HG03575 (cell line): ENCODE data around the gene HDDC3.
"Not testable (repeated sequence)": the region's sequence is repeated elsewhere in the genome, so short reads cannot be mapped to it uniquely, and the experiment has no call there.

Experiments
- ATAC-seq: cut with Tn5 transposase; IDR thresholded peaks from one replicate; pipeline ENCODE4 v1.9.1; 2021; ENCODE audit not compliant: unreplicated experiment, insufficient number of reproducible peaks, low FRiP score; ENCODE audit errors: extremely low read depth

HDDC3 gene

DNA sequence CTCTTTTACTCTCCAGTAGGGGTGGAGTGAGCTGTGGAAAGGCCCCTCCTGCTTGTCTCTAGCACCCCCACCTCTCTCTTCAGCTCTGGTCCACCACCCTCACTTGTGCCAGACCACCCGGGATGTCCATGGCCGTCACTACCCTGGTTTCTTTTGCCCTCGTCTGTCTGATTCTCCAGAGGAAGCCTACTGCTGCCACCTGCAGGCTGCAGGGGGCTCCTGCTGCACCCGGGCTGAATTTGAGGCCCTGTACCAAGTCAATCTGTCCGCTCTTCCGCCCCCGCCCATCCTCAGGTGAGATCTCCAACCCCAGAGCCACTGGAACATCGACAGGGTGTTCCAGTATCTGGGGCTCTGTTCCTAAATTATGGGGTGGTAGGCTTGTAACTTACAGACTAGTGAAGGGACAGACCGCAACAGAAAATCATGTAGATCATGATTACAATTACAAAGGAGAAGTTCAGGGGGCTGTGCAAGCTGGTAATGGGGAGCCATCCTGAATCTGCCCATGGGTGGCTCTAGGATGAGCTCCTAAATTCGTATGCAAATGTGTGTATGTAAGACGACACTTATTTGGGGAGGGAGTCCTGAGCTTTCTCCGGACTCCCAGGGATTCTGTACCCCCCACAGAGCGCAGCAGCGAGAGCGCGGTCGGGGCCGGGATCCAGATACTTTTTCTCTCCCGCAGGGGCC is 2.1 kb upstream of the HDDC3 start:
- ATAC-seq, result no peak

DNA sequence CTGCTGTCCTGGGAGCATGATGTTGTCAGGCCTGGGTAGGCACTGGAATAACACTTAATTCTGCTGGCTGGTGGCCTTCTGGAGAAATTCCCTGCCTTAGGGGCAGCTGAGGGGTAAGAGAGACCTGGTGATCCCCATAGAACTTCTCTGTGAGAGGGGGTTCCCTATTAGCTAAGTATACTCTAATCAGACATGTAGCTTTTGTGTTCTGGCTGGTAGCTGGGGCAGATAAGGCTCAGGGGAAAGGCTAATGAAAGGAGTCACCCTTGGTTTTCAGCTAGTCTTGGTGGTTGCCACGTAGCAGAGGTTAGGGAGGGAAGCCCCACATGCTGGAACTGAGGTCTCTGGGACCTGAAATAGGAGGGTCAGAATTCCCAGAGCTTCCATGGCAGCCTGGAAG is 952 bp upstream of the HDDC3 start:
- ATAC-seq, result no peak

DNA sequence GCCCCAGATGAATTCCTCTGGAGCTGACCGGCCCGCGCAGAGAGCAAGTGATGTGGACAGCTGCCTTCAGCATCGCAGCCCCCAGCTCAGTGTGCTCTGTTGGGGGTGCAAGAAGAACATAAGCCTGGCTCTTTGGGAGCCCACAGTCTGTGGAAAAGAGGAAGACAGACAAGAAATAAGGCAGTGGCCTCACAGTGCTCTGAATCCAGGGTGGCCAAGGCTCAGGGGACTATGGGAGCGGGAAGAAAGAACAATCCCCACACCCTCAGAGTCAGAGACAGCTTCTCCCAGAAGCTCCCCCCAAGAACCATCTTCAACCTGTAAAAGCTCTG is 277 bp upstream of the HDDC3 start:
- no peak for ATAC-seq

DNA sequence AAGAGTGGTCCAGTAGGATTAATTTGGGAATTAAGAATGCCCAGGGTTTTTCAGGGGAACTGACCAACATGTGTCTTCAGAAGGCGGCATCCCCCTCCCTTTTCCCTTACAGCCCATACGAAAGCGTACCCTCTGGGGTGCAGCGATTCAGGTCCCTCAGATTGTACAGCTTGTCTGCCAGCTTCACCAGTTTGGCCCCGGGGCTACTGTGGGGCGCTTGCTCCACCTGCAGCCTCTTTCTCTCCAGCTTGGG is 848 bp downstream of the HDDC3 start:
- ATAC-seq, result no peak

DNA sequence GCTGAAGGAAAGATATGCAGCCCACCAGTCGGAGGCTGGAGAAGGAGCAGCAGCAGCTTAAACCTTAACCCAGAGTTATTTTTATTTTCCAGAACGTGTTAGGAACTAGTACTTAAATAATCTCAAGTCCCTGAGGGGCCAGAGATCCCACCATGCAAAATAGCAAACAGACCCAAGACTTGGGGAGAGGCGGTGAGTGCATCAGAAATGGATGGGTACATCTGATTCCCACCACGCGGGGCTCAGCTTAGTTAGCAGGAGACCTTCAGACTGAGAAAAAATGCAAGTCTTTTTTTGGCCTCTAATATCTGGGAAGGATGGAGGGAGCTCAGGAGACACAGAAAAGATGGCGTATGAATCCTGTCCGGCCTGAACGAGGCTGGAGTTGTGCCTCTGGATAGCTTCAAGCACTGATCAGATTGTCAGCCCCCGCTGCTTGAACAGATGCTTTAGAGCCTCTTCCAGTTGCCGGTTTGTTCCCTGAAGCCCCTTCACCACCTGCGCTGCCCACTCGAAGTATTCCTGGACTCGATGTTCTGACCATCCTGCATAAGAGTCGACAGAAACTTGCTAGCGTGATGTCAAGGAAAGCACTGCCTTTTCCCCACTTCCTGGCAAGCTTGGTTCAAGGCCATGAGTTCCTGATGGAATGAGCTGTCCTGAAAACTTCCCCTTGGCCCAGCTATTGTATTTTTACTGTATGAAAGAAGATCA is 1.3 kb downstream of the HDDC3 start:
- no peak for ATAC-seq

DNA sequence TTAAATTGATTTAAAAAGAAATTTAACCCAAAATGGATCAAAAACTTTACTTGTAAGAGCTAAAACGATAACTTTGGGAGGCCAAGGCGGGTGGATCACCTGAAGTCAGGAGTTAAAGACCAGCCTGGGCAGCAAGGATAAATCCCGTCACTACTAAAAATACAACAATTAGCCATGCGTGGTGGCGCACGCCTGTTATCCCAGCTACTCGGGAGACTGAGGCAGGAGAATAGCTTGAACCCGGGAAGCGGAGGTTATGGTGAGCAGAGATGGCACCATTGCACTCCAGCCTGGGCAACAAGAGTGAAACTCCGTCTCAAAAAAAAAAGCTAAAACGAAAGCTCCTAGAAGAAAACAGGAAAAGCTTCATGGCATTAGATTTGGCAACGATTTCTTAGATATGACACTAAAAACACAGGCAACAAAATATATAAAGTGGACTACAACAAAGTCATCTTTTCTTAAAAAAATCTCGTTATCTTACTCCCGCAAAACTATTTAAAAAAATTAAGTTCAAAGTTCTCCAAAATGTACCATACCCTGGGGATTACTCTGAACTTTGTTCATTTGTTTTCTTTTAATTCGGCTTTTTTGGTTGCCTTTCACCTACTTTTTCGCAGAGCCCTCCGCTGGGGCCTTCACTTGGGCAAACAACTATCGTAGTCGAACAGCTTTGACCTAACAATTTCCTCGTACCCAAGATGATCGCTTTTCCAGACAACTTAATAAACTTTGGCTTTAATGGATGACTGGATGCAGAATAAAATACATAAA is 2.9 kb downstream of the HDDC3 start:
- no peak for ATAC-seq

DNA sequence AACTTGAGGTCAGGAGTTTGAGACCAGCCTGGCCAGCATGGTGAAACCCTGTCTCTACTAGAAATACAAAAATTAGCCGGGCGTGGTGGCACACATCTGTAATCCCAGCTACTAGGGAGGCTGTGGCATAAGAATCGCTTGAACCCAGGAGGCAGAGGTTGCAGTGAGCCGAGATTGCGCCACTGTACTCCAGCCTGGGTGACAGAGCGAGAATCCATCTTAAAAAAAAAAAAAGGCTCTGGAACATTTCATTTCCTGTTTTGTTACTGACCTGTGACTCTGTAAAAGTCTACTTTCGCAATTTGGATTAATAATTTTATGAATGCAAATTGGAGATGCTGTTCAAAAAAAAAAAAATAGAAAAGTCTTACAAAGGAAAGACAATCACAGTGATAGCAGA is 4.2 kb downstream of the HDDC3 start:
- ATAC-seq, result not testable (repeated sequence)

DNA sequence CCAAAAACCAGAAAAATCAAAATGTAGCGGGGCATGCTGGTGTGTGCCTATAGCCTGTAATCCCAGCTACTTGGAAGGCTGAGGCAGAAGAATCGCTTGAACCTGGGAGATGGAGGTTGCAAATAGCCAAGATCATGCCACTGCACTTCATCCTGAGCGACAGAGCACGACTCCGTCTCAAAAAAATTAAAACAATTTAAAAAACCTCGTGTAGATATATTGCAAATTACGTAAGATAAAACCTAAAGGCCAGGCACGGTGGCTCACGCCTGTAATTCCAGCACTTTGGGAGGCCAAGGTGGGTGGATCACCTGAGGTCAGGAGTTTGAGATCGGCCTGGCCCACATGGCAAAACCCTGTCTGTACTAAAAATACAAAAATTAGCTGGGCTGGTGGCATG is 5.6 kb downstream of the HDDC3 start:
- ATAC-seq, result not testable (repeated sequence)

DNA sequence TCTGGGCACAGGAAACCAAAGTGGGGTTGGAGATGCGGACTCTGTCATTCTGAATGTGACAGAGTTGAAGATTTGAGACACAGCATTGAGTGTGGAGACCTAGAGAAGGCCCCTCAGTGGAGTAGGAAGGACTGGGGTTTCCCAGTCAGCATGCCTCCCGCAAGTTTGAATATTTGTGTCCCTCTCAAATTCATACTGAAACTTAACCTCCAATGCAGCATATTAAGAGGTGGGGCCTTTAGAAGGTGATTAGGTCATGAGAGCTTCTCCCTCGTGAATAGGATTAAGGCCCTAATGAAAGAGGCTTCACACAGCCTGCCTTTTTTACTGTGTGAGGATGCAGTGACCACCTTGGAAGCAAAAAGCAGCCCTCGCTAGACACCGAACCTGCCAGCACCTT is 8.0 kb downstream of the HDDC3 start:
- no peak for ATAC-seq

DNA sequence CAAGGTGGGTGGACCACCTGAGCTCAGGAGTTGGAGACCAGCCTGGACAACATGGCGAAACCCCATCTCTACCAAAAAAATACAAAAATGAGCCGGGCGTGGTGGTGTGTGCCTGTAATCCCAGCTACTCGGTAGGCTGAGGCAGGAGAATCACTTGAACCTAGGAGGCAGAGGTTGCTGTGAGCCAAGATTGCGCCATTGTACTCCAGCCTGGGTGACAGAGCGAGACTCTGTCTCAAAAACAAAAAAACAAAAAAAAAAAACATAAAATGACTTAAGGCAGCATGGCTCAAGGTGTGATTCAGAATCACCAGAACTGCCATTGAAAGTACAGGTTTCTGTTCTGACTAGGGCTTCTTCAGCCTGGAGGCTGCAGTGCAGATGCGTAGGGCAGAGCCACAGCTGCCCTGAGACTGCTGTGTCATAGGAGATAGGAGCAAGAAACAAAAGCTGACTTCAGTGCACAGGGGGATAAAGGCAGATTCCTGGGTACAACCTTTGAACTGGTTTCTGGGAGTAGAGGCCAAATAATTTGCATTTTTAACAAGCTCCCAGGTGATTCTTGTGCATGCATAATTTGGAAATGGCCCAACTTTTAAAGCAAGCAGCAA is 9.5 kb downstream of the HDDC3 start:
- peak; percentile 87 for ATAC-seq

DNA sequence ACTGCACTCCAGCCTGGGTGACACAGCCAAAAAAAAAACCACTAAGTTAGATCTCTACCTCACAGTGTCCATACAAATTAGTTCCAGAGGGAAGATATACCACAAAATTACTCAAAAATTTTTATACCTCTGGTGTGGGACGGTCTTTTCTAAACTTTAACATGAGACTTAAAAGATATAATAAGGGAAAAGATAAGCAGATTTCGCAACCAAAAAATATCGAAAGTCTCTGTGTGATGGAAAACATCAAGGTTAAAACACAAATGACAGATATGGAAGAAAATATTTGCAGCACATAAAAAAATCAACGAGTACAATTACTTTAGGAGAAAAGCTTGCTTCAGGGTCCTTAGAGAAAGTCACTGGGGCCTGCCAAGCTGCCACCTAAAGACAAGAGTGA is 10.5 kb downstream of the HDDC3 start:
- ATAC-seq, result no peak

DNA sequence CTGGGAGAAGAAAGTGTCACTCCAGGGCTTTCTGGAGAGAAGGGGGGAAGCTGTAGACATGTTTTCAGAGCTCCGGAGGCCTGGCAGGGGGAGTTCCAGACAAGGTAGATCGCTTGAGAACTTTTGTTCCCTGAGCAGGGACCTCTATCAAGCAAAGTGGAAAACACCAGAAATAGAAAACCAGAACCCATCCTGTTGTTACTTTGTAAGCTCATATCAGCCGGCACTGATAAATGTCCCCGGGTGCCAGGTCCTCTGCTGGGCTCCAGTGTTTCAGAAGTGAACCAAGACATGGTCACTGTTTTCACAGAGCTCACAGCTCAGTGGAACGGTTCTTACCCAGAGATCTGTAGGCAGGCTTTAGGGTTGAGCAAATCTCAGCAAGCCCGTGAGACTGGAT is 13.5 kb downstream of the HDDC3 start:
- ATAC-seq, result no peak

DNA sequence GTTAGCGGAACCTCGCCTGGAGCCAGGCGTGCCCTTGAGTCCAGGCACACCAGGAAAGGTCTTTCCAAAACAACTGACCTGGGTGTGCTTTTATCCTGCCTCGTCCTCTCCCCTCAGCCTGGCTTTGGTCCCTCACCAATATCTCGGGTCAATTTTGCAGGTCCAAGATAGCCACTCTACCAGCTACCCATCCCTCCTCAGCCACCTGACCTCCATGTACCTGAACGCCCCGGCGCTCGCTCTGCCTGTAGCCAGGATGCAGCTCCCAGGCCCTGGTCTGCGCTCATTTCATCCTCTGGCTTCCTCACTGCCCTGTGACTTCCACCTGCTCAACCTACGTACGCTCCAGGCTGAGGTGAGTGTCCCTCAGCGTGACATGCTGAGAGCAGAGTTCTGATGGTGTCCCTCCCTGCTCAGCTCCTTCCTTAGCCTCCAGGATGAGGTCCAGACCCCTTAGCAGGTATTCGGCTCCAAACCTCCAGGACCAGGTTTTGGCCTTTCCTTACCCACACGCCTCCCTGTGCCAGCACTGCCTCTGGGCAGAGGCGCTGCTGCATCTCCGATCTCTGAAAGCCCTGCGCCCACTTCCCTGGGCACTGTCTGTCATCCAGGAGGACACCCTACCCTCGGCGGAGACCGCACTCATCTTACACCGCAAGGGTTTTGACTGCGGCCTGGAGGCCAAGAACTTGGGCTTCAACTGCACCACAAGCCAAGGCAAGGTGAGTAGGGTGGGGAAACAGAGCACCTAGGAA is 14.1 kb downstream of the HDDC3 start:
- no peak for ATAC-seq

DNA sequence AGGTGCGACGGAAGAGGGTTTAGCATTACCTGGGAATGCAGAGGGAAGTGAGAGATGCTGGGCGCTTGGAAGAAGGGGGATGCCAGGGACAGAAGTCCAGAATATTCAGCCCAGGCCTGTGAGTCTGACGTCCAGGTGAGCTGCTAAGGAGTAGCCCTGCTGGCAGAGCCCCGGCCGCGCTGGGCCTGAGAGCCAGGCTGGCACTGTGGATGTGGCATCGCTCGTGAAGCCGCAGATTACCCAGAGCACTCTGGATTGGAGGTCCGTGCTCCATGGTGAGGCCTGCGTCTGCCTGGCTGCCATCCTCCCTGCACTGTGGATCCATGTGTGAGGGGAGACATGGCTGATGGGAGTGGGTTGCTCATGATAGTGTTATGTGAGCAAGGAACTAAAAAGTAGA is 14.8 kb downstream of the HDDC3 start:
- ATAC-seq, result no peak

DNA sequence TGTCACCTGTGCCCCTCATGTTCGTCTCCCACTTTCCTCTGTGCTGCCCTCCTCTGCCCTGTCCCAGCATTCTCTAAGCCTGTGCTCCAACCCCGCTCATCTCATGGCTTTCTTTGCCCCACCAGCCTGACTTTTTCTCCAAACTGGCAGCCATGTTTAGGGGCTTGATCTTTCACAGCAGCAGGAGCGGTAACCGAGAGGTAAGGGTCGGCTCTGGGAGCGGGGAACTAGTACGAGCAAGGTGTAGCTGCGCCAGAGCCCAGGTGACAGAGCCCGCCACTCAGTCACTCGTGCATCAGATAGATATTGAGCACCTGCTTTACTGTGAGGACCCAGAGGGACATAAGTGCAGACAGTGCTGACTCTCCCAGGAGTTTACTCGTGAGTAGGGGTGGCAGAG is 15.9 kb downstream of the HDDC3 start:
- no peak for ATAC-seq

DNA sequence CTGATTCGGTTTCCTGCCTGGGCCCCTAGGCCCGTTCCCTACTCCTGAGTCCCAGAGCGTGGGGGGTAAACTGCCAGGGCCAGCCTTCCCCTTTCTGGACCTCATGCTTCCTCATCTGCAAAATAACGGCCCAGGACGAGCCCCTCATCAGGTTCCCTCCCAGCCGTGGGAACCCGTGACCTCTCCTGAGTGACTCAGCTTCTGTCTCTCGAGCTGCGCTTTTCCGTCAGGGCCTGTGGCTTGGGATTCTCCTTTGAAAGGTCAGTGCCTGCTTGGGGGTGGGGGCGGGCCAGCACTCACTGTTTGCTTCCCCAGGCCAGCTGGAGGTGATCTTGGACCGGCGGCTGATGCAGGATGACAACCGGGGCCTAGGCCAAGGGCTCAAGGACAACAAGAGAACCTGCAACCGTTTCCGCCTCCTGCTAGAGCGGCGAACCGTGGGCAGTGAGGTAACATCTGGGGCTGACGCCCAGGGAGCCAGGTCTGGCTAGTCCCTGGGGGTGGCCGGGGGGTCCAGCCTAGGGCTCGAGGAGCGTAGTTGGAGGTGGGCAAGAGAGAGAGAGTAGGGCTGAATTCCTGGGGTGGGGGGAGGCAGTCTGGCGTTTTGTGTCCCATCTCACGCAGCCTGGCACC is 16.4 kb downstream of the HDDC3 start:
- no peak for ATAC-seq

DNA sequence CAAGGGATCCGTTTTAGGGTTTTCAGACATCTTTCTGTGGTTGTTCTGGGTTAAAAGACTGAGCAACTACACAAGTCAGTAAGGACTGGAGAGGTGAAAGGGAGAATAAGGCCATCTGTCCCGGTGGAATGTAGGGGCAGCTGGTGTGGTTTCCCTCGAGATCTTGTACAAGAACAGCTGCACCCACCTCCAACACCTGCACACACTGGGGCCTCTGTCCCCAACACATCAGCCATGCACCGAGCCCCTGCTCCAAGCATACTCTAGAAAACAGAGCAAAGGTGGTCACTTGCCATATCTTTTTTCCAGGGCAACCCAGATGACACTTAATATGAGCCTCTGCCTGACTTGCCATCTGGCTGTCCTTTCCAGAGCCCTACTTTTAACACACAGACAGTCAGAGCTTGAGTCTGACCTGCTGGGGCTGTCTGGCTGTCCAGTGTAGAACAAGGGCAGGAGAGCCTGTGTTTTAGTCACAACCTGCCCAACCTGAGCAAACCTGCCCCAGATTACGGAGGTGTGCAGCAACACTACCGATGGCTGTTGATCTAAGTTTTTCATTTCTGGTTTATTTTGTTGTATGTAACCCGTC is 17.0 kb downstream of the HDDC3 start:
- no peak for ATAC-seq

DNA sequence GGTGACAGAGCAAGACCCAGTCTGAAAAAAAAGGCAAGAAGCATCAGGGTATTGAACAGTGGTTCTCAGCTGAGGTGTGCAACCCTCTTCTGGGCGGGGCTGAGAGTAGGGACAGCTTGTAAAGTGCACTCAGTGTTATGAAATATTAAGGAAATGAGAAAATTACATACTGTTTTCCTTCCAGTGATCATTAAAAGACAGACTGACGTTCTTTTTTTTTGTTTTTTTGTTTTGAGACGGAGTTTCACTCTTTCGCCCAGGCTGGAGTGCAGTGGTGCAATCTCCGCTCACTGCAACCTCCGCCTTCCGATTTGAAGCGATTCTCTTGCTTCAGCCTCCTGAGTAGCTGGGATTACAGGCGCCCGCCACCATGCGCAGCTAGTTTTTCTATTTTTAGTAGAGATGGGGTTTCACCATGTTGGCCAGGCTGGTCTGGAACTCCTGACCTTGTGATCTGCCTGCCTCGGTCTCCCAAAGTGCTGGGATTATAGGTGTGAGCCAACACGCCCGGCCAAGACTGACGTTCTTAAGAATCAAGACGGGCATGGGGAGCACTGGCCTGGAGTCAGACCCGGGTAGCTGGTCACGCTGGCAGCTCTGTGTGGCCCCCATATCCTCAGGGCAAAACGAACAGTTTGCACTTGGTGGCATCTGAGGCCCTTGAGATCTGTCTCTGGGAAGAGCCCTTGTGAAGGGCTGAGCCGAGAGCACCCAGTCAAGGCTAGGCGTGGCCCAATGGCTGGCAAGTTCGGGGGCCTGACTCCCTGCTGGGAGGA is 17.9 kb downstream of the HDDC3 start:
- ATAC-seq, result no peak
